GM18873 (cell line): ENCODE results near the gene SSBP3.

Experiments
- ATAC-seq: cut with Tn5 transposase; IDR thresholded peaks from one replicate; pipeline ENCODE4 v1.9.1; 2021; ENCODE audit warnings: mild to moderate bottlenecking, moderate library complexity, moderate number of reproducible peaks; ENCODE audit not compliant: unreplicated experiment, low FRiP score

SSBP3 gene

GRCh38 chr1:54292002-54292911, 113.9 kb downstream of the SSBP3 start:
- no peak for ATAC-seq

- ATAC-seq, result no peak
Measured at GRCh38 chr1:54291276-54292001, 114.8 kb downstream of the SSBP3 start.

DNA sequence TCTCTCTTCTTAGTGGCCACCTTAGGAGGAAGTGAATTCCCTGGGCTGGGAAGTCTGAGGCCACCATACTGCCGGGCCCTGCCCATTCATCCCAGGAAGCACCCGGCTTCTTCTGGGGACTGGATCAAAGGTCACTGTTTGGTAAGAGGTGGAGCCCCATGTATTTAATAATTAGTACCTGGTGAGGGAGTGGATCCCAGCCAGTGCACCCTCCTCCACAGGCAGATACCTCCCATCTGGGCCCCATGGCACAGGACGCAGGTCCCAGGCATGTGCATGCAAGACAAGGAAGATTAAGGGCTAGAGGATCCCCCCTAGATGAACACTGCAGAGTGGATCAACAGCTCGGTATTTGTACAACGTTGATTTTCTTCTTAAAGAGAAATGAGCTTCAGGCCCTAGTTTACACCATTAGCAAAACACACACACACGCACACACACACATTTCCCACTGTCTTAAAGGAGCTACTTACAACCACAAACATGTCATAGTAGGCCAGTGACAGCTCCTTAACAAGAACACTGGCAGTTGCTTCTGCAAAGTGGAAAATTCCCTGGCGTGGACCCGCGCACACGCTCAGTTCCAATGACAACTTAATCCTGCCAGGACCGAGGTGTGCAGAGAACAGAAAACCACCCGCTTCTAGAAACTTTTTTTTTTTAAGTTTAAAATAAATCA, 115.5 kb downstream of the SSBP3 start:
- ATAC-seq, result no peak

DNA sequence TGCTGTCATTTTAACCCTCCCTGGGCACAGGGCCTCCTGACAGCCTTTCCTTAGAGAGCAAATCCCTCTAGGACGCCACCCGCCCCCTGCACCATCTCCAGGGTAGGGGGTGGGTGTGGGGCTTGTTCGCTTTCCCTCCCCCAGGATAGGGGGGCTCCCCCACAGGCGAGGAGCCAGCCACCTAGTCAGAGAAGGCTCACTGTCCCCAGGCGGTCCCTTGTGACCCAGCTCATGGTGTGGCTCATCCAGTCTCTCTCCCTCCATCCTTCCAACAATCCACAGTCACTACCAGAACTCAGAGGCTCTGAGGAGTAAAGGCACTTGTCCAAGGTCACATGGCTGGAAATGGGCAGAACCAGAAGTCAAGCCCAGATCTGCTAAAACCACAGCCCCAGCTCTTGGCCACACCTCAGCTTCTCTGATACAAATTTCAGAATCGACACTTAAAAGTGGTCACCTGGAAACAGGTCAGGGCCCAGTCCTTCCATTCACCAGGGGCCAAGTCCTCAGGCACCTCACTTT, 116.4 kb downstream of the SSBP3 start:
- no peak for ATAC-seq

GRCh38 chr1:54287801-54288211, 118.4 kb downstream of the SSBP3 start:
- ATAC-seq, result no peak

DNA sequence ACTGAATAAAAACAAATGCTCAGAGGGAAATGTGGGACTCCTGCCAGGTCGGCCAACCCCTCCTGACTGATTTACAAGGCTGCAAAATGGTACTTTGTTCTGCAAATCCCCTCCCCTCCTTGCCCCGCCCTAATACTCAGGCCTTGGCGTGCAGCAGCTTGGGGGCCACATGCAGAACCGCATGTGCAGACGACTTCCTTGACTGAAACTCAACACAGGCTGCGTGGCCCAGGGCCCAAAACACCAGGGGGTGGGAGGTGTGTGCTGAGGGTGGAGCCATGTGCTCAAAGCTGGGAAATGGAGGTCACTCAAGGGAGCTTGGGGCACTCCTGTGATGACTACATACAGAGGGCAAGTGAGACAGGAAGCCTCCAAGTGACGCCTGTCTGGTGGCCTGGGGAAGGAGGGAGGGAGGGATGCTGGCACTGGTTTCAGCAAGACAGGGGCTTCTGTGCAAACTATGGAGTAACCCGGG, 119.0 kb downstream of the SSBP3 start:
- no peak for ATAC-seq

GRCh38 chr1:54285815-54286345, 120.3 kb downstream of the SSBP3 start:
- ATAC-seq, result no peak

DNA sequence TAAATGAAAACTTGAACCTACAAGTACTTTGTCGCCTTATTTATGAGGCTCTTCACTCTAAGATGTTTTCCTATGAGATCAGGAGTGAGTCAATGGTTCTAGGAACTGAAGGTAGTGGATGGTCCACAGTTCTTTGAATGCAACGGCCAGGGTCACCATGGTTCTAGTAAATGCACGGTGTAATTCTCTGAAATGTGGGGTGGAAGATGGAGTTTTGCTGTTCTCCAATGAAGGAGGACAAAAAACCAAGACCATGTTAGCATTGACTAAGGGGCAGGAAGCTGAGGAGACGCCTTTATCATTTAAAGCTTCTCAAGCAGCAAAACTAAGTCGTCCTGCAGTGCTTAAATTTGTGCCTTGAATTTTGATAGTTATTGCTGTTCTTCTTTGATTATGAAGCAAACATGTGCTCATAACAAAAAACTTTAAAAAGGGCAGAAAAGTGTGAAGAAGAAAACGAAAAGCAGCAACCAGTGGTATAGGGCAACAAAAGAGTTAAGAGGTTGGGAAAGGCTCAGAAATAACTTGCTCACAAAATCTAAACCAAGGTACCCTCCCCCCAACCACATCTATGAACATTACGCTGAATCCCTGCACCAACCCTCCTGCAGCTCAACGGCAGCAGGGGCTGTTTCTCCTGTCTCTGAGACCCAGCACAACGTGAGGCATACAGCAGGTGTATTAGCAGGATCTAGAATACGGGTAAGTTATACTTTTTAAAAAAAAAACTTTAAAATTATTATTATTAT, 121.2 kb downstream of the SSBP3 start:
- ATAC-seq, result no peak

- no peak for ATAC-seq
Measured at GRCh38 chr1:54283635-54284385, 122.4 kb downstream of the SSBP3 start.

- ATAC-seq, result no peak
Measured at GRCh38 chr1:54282101-54282847, 123.9 kb downstream of the SSBP3 start.

- no peak for ATAC-seq
Measured at GRCh38 chr1:54280651-54281050, 125.5 kb downstream of the SSBP3 start.

DNA sequence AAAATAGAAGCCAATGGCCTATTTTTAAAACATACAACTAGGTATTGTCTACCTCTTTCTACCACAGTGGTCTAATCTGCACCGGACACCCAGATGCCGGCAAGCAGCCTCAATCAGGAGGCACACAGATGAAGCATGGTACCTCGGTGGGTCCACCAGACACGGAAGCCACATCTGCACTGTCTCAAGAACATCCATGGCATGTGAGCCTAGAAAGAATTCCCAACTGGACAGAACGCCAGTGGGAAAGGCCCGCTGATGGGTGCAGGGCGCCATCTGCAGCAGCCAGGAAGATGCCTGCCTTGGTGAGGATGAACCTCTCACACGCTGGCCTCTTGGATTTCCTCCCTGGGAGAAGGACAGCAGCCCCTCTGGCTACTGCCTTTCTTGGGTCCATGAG, 126.7 kb downstream of the SSBP3 start:
- ATAC-seq, result no peak

- ATAC-seq, result no peak
Measured at GRCh38 chr1:54278941-54279422, 127.2 kb downstream of the SSBP3 start.

DNA sequence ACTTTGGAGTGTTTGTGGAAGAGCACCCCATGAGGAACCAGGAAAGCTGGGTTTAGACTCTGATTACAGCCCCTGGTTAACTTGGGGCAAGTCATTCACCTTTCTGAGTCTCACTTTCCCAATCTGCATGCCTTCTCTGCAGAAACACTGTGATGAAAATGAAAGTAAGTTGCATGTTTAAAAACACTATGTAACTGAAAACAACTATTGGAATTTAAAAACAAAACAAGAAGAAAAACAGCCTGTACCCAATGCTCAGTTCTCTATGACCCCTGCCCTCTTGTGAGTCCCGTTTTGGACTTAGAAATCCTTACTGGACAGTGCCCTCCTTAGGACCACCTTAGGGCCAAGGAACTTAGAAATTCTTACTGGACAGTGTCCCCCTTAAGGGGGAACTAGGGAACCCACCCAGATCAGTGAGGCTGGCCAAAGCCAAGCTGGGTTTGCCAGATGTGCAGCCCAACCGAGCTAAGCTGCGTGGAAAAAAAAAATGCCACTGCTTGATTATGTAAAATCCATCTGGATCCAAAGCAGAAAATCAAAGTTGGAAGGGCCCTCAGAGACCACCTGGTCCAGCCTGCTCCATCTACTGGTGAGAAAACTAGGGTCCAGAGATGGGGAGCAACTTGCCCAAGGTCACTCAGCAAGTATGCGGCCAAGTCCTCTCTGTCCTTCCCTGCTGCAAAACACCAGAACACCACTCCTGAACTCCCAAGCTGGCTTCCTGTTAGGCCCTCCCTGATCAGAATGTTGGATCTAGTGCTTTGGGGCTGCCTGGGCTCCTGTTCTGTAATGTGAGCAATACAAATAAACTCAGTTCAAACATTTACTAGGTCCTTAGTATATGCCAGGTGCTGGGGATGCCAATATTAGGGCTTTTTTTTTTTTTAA, 128.5 kb downstream of the SSBP3 start:
- no peak for ATAC-seq

- ATAC-seq, result no peak
Measured at GRCh38 chr1:54276617-54277450, 129.4 kb downstream of the SSBP3 start.

DNA sequence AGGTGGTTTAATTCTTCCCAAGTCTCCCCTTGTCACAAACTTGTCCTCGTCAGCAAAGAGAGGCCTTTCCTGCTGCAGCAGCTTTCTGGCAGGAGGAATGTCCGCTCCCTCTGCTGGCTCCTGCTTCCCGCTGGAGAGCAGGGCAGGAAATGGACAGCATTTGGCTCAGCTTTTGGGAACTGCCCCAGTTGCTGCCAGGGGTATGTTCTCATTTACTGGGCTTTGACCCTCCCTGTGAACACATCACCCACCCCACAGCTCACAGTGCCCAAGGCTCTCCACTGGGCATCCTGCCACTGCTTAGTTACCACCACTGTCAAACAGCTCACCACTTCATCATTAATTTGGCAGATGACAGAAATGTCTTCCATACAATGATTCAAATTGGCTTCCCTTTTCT, 130.8 kb downstream of the SSBP3 start:
- no peak for ATAC-seq
